HK-2 (cell line): Measurements from ENCODE around the gene SPATA12.
A peak's percentile ranks its signal among the peaks of the same experiment; 100 is the strongest.

Experiments used
- DNase-seq: peaks from one replicate; pipeline ENCODE4 v3.0.0-alpha.2; 2018; ENCODE audit not compliant: unreplicated experiment

SPATA12 gene

GRCh38 chr3:57060089-57060821, at the start of gene SPATA12:
Gene SPATA12 (plus strand): TSS chr3:57060664. CDS start chr3:57073695, 13,031 bp downstream.
- peak; percentile 79 for DNase-seq

GRCh38 chr3:57011022-57011421, 49.4 kb upstream of the SPATA12 start:
- no peak for DNase-seq

- DNase-seq = no peak
Observed at GRCh38 chr3:57012847-57013246, 47.6 kb upstream of the SPATA12 start.

- no peak for DNase-seq
Observed at GRCh38 chr3:57015350-57015729, 45.1 kb upstream of the SPATA12 start.

GRCh38 chr3:57015912-57016311, 44.6 kb upstream of the SPATA12 start:
- DNase-seq = no peak

- DNase-seq = peak; percentile 16
Observed at GRCh38 chr3:57017459-57017845, 43.0 kb upstream of the SPATA12 start.

- DNase-seq = no peak
Observed at GRCh38 chr3:57018246-57018645, 42.2 kb upstream of the SPATA12 start.

GRCh38 chr3:57019057-57019456, 41.4 kb upstream of the SPATA12 start:
- no peak for DNase-seq

- no peak for DNase-seq
Observed at GRCh38 chr3:57025237-57025636, 35.2 kb upstream of the SPATA12 start.

- DNase-seq = no peak
Observed at GRCh38 chr3:57026944-57027343, 33.5 kb upstream of the SPATA12 start.

GRCh38 chr3:57029383-57029782, 31.1 kb upstream of the SPATA12 start:
- DNase-seq = no peak

GRCh38 chr3:57029924-57030323, 30.5 kb upstream of the SPATA12 start:
- DNase-seq = peak; percentile 42

- no peak for DNase-seq
Observed at GRCh38 chr3:57030721-57031120, 29.7 kb upstream of the SPATA12 start.

- no peak for DNase-seq
Observed at GRCh38 chr3:57031631-57032541, 28.6 kb upstream of the SPATA12 start.

GRCh38 chr3:57036952-57037351, 23.5 kb upstream of the SPATA12 start:
- no peak for DNase-seq

GRCh38 chr3:57038466-57039164, 21.8 kb upstream of the SPATA12 start:
- DNase-seq = no peak

- DNase-seq = no peak
Observed at GRCh38 chr3:57041674-57042073, 18.8 kb upstream of the SPATA12 start.

- no peak for DNase-seq
Observed at GRCh38 chr3:57043518-57043917, 16.9 kb upstream of the SPATA12 start.

- no peak for DNase-seq
Observed at GRCh38 chr3:57046101-57046765, 14.2 kb upstream of the SPATA12 start.

- DNase-seq = no peak
Observed at GRCh38 chr3:57048052-57048671, 12.3 kb upstream of the SPATA12 start.

GRCh38 chr3:57048728-57049127, 11.7 kb upstream of the SPATA12 start:
- DNase-seq = no peak
